Thymus (tissue), 11 donors: ENCODE results near the gene CLEC16A. TPM values are rescaled to one million over a fixed set of nuclear protein-coding genes. Genes with fewer than 3 reads are reported as not detected.
A peak's percentile ranks its signal among the peaks of the same experiment; 100 is the strongest.

Experiments used
- DNase-seq, 9 donors: peaks; one replicate each; pipeline ENCODE4 v3.0.0-alpha.2; 2013; ENCODE audit warnings: low spot score in 9 of 9, low read depth in 6 of 9, missing footprints in 1 of 9
- H3K27ac ChIP-seq, 2 donors: one replicate each; pipeline ENCODE4 v1.5.1; 2013; ENCODE audit warnings: control low read depth in 1 of 2, low read depth in 1 of 2, low read length in 1 of 2, mild to moderate bottlenecking in 1 of 2, moderate library complexity in 1 of 2
- H3K27me3 ChIP-seq, 2 donors: one replicate each; pipeline ENCODE4 v1.5.1; 2013; ENCODE audit warnings: low read length in 1 of 2; ENCODE audit not compliant: control insufficient read depth in 2 of 2, insufficient read depth in 1 of 2
- H3K36me3 ChIP-seq, 2 donors: one replicate each; pipeline ENCODE4 v1.5.1; 2013; ENCODE audit warnings: low read length in 1 of 2, mild to moderate bottlenecking in 1 of 2, moderate library complexity in 1 of 2; ENCODE audit not compliant: control insufficient read depth in 2 of 2, insufficient read depth in 2 of 2
- H3K4me1 ChIP-seq, 2 donors: one replicate each; pipeline ENCODE4 v1.5.1; 2013; ENCODE audit warnings: low read length in 2 of 2; ENCODE audit not compliant: control insufficient read depth in 2 of 2, insufficient read depth in 2 of 2
- H3K4me3 ChIP-seq, 2 donors: one replicate each; pipeline ENCODE4 v1.5.1; 2013; ENCODE audit warnings: low read length in 2 of 2, control low read depth in 1 of 2, mild to moderate bottlenecking in 1 of 2
- H3K9me3 ChIP-seq, 2 donors: one replicate each; pipeline ENCODE4 v1.5.1; 2013; ENCODE audit warnings: low read length in 1 of 2, mild to moderate bottlenecking in 1 of 2; ENCODE audit not compliant: control insufficient read depth in 2 of 2, insufficient read depth in 1 of 2
- WGBS: extraction: QIAGEN DNeasy Blood & Tissue Kit; methylation state at CpG from one replicate; pipeline ENCODE4 v1.1.7; 2013; 5-methylcytosine and 5-hydroxymethylcytosine counted together
- polyA plus RNA-seq: library from polyadenylated mRNA; stranded (reverse); fragments of 200-250 nt; gene quantifications from one replicate; pipeline ENCODE4 v1.2.3, GENCODE V29; 2013
- total RNA-seq: library from RNA; stranded (reverse); fragments of 120-200 nt; gene quantifications from one replicate; pipeline ENCODE4 v1.2.4, GENCODE V29; 2013
- donor health status: healthy.

Gene CLEC16A
- total and polyA plus RNA-seq, 2 donors = 18.8 to 19.9 TPM

GRCh38 chr16:11107780-11108465, 163.6 kb downstream of the CLEC16A start:
- Histone ChIP-seq H3K4me1 (peaks cover 27 to 52% of the 10 kb centered on the region in 2 donors), H3K9me3 (peaks cover 2 to 10% of the 10 kb centered on the region in 2 donors), H3K27me3 (no peaks in the 10 kb centered on the region), H3K4me3 (no peak overlapping the region), H3K27ac (no peak overlapping the region), H3K36me3 (peaks cover 6 to 7% of the 10 kb centered on the region in 2 donors)
- WGBS = 97% methylated on average over 8 of the region's 8 CpGs
- no peak for DNase-seq

- Histone ChIP-seq H3K4me1 (peaks cover 33 to 55% of the 10 kb centered on the region in 2 donors), H3K27ac (no peak overlapping the region), H3K9me3 (peaks cover 2 to 10% of the 10 kb centered on the region in 2 donors), H3K36me3 (peaks cover 6 to 7% of the 10 kb centered on the region in 2 donors), H3K4me3 (no peak overlapping the region), H3K27me3 (no peaks in the 10 kb centered on the region)
- DNase-seq = no peak
These were observed 164.1 kb downstream of the CLEC16A start for GRCh38 chr16:11108466-11108805.

DNA sequence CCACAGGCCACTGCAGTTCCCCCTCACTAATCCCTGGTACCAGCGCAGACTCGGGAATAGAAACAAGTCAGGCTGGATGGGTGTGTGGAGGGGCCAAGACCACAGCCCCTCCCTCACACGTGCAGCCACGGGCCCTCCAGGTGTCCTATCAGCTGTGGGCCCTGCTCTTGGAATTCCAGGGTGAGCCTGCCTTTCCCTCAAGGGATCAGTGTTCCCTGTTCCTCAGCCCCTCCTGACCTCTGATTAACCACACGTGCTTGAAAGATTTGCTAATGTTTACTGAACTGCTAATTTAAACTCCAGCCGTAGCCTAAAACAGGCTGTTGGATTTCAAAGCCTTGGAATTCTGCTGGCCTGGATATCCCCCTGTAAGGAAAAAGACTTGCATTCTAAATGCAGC, 165.2 kb downstream of the CLEC16A start:
- Histone ChIP-seq H3K27me3 (no peaks in the 10 kb centered on the region), H3K4me1 (peaks cover 40 to 58% of the 10 kb centered on the region in 2 donors), H3K36me3 (peaks cover 1 to 6% of the 10 kb centered on the region in 2 donors), H3K9me3 (peaks cover 2 to 10% of the 10 kb centered on the region in 2 donors), H3K4me3 (no peak overlapping the region), H3K27ac (no peak overlapping the region)
- no peak for DNase-seq
- 96% methylated on average over 6 of the region's 6 CpGs for WGBS

DNA sequence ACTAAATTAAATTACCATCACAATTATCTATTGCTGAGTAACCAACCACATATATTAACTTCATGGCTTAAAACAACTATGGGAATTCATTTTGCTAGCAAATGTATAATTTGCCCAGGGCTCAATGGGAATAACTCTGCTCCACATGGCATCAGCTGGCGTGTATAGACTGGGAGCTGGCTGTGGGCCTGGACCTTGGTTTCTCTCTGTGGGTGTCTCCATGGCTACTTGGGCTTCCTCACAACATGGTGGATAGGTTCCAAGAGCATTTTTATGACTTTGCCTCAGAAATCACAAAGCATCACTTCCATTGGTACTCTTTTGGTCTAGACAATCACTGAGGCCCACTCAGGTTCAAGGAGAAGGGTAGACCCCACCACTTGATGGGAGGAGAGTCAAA, 166.8 kb downstream of the CLEC16A start:
- Histone ChIP-seq H3K36me3 (peaks cover 0 to 6% of the 10 kb centered on the region in 2 donors), H3K27ac (no peak overlapping the region), H3K9me3 (peaks cover 2 to 9% of the 10 kb centered on the region in 2 donors), H3K4me1 (peaks cover 32 to 53% of the 10 kb centered on the region in 2 donors), H3K27me3 (no peaks in the 10 kb centered on the region), H3K4me3 (no peak overlapping the region)
- DNase-seq = no peak
- 100% methylated on average over 1 of the region's 1 CpG for WGBS

DNA sequence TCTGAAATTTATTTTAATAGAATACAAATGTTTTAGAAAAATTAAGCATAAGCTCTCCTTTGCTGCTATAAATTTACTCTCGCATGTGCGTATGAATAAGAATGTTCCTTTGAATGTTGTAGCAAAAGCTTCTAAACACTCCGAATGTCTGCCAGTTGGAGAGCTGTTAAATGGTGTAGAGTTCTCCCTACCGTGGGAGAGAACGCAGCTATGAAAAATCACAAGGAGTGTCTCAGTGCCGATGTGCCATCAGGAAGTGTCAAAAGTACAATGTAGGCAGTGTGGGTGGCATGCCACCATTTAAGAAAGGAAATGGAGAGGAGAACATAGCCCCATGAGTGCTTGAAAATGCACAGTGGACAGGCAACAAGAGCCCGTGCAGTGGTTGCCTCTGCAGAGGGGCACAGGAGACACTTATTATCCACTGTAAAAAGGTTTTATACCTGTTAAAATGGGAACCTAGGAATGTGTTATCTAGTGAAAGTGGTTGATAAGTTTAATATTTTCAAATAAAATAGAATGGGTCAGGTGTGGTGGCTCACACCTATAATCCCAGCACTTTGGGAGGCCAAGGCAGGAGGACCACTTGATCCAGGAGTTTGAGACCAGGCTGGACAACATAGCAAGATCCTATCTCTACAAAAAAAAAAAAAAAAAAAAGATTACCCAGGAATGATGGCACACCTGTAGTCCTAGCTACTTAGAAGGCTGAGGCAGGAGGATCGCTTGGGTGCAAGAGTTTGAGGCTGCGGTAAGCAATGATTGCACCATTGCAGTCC, 167.7 kb downstream of the CLEC16A start:
- DNase-seq = no peak
- Histone ChIP-seq H3K27ac (no peak overlapping the region), H3K36me3 (peaks cover 0 to 6% of the 10 kb centered on the region in 2 donors), H3K4me3 (no peak overlapping the region), H3K27me3 (no peaks in the 10 kb centered on the region), H3K9me3 (peaks cover 2 to 6% of the 10 kb centered on the region in 2 donors), H3K4me1 (peaks cover 27 to 47% of the 10 kb centered on the region in 2 donors)
- WGBS = 93% methylated on average over 9 of the region's 9 CpGs

- peaks cover 2 to 6% of the 10 kb centered on the region in 2 donors for H3K9me3 ChIP-seq
- peaks cover 24 to 40% of the 10 kb centered on the region in 2 donors for H3K4me1 ChIP-seq
- H3K27ac ChIP-seq = no peak overlapping the region
- DNase-seq = no peak
- H3K36me3 ChIP-seq = peaks cover 0 to 6% of the 10 kb centered on the region in 2 donors
- no peaks in the 10 kb centered on the region for H3K27me3 ChIP-seq
- H3K4me3 ChIP-seq = no peak overlapping the region
- WGBS = 92% methylated on average over 4 of the region's 4 CpGs
These were observed 168.5 kb downstream of the CLEC16A start for GRCh38 chr16:11112723-11113348.

DNA sequence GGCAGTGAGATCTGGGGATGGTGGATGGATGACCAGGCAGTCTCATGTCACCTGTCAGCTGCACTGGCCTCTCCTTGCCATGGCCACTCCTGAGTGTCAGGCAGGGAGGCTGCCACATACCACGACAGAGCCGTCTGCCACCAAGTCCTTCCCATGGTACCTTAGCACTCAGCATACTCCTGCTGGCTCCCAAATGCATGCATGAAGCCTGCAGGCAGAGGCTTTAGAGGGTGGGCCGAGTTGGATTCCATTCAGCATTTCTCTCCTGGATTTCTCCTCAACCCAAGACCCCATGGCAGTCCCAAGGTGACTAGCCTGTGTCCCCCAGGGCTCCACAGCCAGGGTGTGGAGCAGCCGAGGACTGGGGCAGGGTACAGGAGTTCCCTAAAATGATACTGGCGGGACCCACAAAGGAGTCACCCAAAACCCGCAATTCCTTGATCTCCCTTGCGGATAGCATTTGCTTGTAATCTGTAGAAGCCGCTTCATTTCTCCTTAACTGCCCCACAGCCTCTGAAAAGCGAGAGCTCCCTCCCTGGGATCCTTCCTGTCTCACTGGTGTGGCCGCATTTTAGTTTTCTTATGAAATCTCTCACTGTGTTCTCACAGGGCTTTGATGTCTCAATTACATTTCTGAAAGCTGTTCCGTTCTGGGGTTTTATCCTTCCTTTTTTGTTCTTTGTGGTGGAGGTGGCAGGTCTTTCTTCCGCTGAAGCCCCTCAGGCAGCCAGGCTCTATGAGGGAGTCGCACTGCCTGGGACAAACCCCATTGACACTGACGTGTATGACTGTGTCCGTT, 170.2 kb downstream of the CLEC16A start:
- Histone ChIP-seq H3K4me1 (peaks cover 24 to 35% of the 10 kb centered on the region in 2 donors), H3K27me3 (no peaks in the 10 kb centered on the region), H3K9me3 (peaks cover 2 to 6% of the 10 kb centered on the region in 2 donors), H3K36me3 (peaks cover 0 to 6% of the 10 kb centered on the region in 2 donors), H3K4me3 (peak overlapping the region in 1 of 2 donors; percentile 13), H3K27ac (peak overlapping the region; percentile 45 to 58)
- peak in 4 of 9 donors; percentile 56 to 87 (median 69) for DNase-seq
- WGBS = 27% methylated on average over 15 of the region's 15 CpGs

- H3K4me1 ChIP-seq = peaks cover 24 to 31% of the 10 kb centered on the region in 2 donors
- no peaks in the 10 kb centered on the region for H3K27me3 ChIP-seq
- 85% methylated on average over 5 of the region's 5 CpGs for WGBS
- H3K27ac ChIP-seq = no peak overlapping the region
- peaks cover 9 to 12% of the 10 kb centered on the region in 2 donors for H3K36me3 ChIP-seq
- no peaks in the 10 kb centered on the region for H3K9me3 ChIP-seq
- DNase-seq = no peak
- no peak overlapping the region for H3K4me3 ChIP-seq
These were observed 173.3 kb downstream of the CLEC16A start for GRCh38 chr16:11117576-11118211.
